DND-41 (cell line): Measurements from ENCODE around the gene SMARCD1.

ENCODE experiments used
- ATAC-seq: fragments of 200-7000 bp; cut with Tn5 transposase; 3 replicates; pipeline ENCODE4 v1.9.1; 2021; ENCODE audit warnings: low read depth; ENCODE audit not compliant: insufficient read depth
- DNase-seq: peaks from one replicate; pipeline ENCODE4 v3.0.0-alpha.2; 2020
- H2AFZ ChIP-seq: 2 replicates; pipeline ENCODE4 v1.6.0; 2012; ENCODE audit warnings: low read depth, low read length
- H3K27ac ChIP-seq: 2 replicates; pipeline ENCODE4 v1.5.1; 2012; ENCODE audit warnings: low read length, inconsistent platforms
- H3K27me3 ChIP-seq: fragments of 200-600 bp; sonication (generic); 2 replicates; pipeline ENCODE4 v1.6.0; 2012; ENCODE audit warnings: low read length, mild to moderate bottlenecking, inconsistent platforms; ENCODE audit not compliant: insufficient read depth, poor library complexity
- H3K36me3 ChIP-seq: 2 replicates; pipeline ENCODE4 v1.5.1; 2012; ENCODE audit warnings: low read length, inconsistent platforms; ENCODE audit not compliant: insufficient read depth
- H3K4me1 ChIP-seq: 2 replicates; pipeline ENCODE4 v1.5.1; 2012; ENCODE audit warnings: mild to moderate bottlenecking, low read length; ENCODE audit not compliant: insufficient read depth
- H3K4me2 ChIP-seq: 2 replicates; pipeline ENCODE4 v1.6.0; 2012; ENCODE audit warnings: mild to moderate bottlenecking, moderate library complexity, low read length, inconsistent platforms; ENCODE audit not compliant: insufficient read depth
- H3K4me3 ChIP-seq, 2 experiments: fragments of 200-600 bp in 1 of 2; shearing (Covaris generic) in 1 of 2; 2 replicates each; pipeline ENCODE4 v1.5.1; 2012 to 2016; ENCODE audit warnings: inconsistent platforms in 2 of 2, low read length in 2 of 2, mild to moderate bottlenecking in 2 of 2, low read depth in 1 of 2, moderate library complexity in 1 of 2
- H3K79me2 ChIP-seq: 2 replicates; pipeline ENCODE4 v1.6.0; 2012; ENCODE audit warnings: low read length, inconsistent platforms; ENCODE audit not compliant: insufficient read depth
- H3K9ac ChIP-seq: 2 replicates; pipeline ENCODE4 v1.6.0; 2012; ENCODE audit warnings: low read depth, mild to moderate bottlenecking, inconsistent platforms, low read length, moderate library complexity
- H3K9me3 ChIP-seq: 2 replicates; pipeline ENCODE4 v1.5.1; 2012; ENCODE audit warnings: low read length, moderate library complexity, mild to moderate bottlenecking, inconsistent platforms; ENCODE audit not compliant: insufficient read depth, severe bottlenecking
- H4K20me1 ChIP-seq: 2 replicates; pipeline ENCODE4 v1.6.0; 2012; ENCODE audit warnings: low read length; ENCODE audit not compliant: insufficient read depth
- EZH2 ChIP-seq: IDR thresholded peaks from 3 replicates; pipeline ENCODE4 v1.6.1; 2012; ENCODE audit warnings: borderline replicate concordance, low read depth, mild to moderate bottlenecking, moderate library complexity, low read length, inconsistent platforms; ENCODE audit not compliant: severe bottlenecking
- TF ChIP-seq, protein P1 (sequence below): IDR thresholded peaks from 2 replicates; pipeline ENCODE4 v1.5.1; 2012; ENCODE audit warnings: borderline replicate concordance, low read length, moderate library complexity, mild to moderate bottlenecking; ENCODE audit not compliant: poor library complexity, severe bottlenecking; ENCODE audit errors: extremely low read depth

SMARCD1 gene

DNA sequence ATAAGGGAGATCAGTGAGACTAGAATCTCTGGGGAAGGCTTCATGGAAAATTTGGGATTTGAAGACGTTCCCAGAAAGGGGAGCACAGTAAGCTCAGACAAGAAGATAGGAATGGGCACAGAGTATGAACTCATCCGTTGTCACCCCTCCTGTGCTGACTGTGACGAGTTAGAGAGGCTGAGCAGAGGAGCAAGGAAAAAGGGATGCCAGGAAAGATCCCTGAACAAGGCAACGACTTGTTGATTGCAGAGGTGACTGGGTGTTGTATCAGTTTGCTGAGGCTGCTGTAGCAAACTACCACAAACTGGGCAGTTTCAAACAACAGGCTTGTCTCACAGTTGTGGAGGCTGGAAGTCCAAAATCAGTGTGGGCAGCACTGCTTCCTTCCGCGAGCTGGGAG lies 12.8 kb downstream of the SMARCD1 start:
- no peak overlapping the region for H3K4me2 ChIP-seq
- no peak overlapping the region for H3K4me3 ChIP-seq
- 0 out of 2 replicates have a peak, but pooled peaks cover 6% of the 10 kb centered on the region for H4K20me1 ChIP-seq
- H3K27me3 ChIP-seq, result no peaks in the 10 kb centered on the region
- H3K9ac ChIP-seq, result no peak overlapping the region
- H3K79me2 ChIP-seq, result no peaks in the 10 kb centered on the region
- H3K9me3 ChIP-seq, result no peaks in the 10 kb centered on the region
- H3K4me1 ChIP-seq, result no peaks in the 10 kb centered on the region
- ATAC-seq, result no peak
- peaks cover 80% of the 10 kb centered on the region for H3K36me3 ChIP-seq
- no peak overlapping the region for H3K27ac ChIP-seq
- no peak overlapping the region for H2AFZ ChIP-seq
- no peak for DNase-seq
- no peak for TF ChIP-seq EZH2
- TF ChIP-seq, protein P1, sequence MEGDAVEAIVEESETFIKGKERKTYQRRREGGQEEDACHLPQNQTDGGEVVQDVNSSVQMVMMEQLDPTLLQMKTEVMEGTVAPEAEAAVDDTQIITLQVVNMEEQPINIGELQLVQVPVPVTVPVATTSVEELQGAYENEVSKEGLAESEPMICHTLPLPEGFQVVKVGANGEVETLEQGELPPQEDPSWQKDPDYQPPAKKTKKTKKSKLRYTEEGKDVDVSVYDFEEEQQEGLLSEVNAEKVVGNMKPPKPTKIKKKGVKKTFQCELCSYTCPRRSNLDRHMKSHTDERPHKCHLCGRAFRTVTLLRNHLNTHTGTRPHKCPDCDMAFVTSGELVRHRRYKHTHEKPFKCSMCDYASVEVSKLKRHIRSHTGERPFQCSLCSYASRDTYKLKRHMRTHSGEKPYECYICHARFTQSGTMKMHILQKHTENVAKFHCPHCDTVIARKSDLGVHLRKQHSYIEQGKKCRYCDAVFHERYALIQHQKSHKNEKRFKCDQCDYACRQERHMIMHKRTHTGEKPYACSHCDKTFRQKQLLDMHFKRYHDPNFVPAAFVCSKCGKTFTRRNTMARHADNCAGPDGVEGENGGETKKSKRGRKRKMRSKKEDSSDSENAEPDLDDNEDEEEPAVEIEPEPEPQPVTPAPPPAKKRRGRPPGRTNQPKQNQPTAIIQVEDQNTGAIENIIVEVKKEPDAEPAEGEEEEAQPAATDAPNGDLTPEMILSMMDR, result no peak

DNA sequence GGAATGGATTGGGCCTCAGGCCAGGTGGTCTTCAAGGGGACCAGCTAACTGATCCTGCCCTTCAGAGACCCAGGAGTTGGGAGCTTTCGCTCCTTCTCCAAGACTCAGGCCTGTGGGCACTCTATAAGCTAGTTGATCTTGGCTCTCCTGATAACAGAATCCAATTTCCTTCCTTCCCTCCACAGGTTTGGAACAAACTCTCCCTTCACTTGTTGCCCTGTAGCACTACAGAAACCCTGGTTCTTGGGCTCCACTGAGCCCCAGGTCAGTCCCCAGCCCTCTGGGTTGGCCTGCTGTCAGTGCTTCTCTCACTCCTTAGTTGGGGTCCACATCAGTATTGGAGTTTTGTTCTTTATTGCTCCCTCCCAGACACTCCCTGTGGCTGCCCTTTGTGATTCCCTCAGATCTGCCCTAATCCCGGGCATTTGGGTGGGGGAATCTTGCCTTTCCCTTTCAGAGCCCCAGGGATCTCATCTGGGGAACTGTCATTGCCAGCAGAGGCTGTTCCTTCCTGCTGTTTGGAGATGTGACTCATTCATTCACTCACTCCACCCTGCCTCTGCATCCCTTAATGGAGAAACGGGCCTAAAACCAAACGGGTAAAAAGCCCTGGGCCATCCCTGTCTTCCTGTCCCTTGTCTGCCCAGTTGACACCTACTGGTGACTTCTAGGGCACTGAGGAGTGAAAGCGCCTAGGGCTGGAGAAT lies 14.3 kb downstream of the SMARCD1 start:
- Histone ChIP-seq H3K79me2 (no peaks in the 10 kb centered on the region), H3K27ac (no peak overlapping the region), H3K9me3 (no peaks in the 10 kb centered on the region), H3K4me3 (no peak overlapping the region), H3K9ac (no peak overlapping the region), H3K4me2 (no peak overlapping the region), H2AFZ (no peak overlapping the region), H4K20me1 (peaks cover 6% of the 10 kb centered on the region; the same call in 1 of the 2 replicates), H3K36me3 (peaks cover 65% of the 10 kb centered on the region), H3K4me1 (peaks cover 10% of the 10 kb centered on the region), H3K27me3 (no peaks in the 10 kb centered on the region)
- TF ChIP-seq, protein P1, result no peak
- ATAC-seq (no peak), DNase-seq (no peak)

DNA sequence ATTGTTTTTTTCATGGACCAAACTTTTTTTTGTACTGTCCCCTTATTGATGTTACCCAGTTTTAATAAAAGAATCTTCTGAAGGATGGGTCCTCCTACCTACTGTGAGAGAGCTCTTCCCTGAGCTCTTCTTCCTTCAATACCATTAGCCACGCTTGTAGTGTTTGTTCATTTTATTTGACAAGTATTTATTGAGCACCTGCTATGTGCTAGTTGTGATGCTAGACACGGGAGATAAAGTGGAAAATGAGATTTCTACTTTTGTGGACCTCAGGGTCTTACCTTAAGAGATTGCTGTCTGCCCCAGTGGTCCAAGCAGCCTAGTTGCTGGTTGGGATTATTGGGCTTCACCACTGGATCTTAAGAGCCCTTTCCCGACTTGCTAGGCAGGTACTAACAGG lies 15.4 kb downstream of the SMARCD1 start:
- no peak overlapping the region for H2AFZ ChIP-seq
- no peak overlapping the region for H3K4me3 ChIP-seq
- no peak overlapping the region for H3K4me2 ChIP-seq
- H3K79me2 ChIP-seq, result no peaks in the 10 kb centered on the region
- H3K9me3 ChIP-seq, result no peaks in the 10 kb centered on the region
- H3K9ac ChIP-seq, result no peak overlapping the region
- ATAC-seq, result no peak
- H4K20me1 ChIP-seq, result peaks cover 6% of the 10 kb centered on the region; the same call in 1 of the 2 replicates
- no peaks in the 10 kb centered on the region for H3K27me3 ChIP-seq
- no peak for DNase-seq
- H3K36me3 ChIP-seq, result peaks cover 54% of the 10 kb centered on the region
- peaks cover 10% of the 10 kb centered on the region for H3K4me1 ChIP-seq
- TF ChIP-seq, protein P1, result no peak
- no peak for TF ChIP-seq EZH2
- H3K27ac ChIP-seq, result no peak overlapping the region
